Liver (tissue), 9 donors: ENCODE measurements around the gene RAB31. TPM values are rescaled to one million over a fixed set of nuclear protein-coding genes. Genes with fewer than 3 reads are reported as not detected.

Experiments used
- DNase-seq: peaks from one replicate; pipeline ENCODE4 v3.0.0-alpha.2; 2017; ENCODE audit warnings: low spot score
- H3K27ac ChIP-seq, 2 donors: one replicate each; pipeline ENCODE4 v1.7.0; 2013; ENCODE audit warnings: inconsistent platforms in 2 of 2, low read length in 2 of 2, control low read depth in 1 of 2, low read depth in 1 of 2, mild to moderate bottlenecking in 1 of 2
- H3K27me3 ChIP-seq, 4 donors: one replicate each; pipeline versions ENCODE4 v1.6.1 to v1.7.0; 2013; ENCODE audit warnings: low read length in 3 of 4, inconsistent platforms in 1 of 4, mild to moderate bottlenecking in 1 of 4, moderate library complexity in 1 of 4; ENCODE audit not compliant: control insufficient read depth in 4 of 4, insufficient read depth in 4 of 4
- H3K36me3 ChIP-seq, 4 donors: one replicate each; pipeline versions ENCODE4 v1.6.1 to v1.7.0; 2013; ENCODE audit warnings: low read length in 3 of 4, mild to moderate bottlenecking in 3 of 4, low read depth in 1 of 4, moderate library complexity in 1 of 4; ENCODE audit not compliant: control insufficient read depth in 4 of 4, insufficient read depth in 3 of 4
- H3K4me1 ChIP-seq, 4 donors: one replicate each; pipeline versions ENCODE4 v1.6.1 to v1.7.0; 2013; ENCODE audit warnings: low read length in 3 of 4, mild to moderate bottlenecking in 3 of 4, moderate library complexity in 1 of 4; ENCODE audit not compliant: control insufficient read depth in 4 of 4, insufficient read depth in 4 of 4
- H3K4me3 ChIP-seq, 3 donors: one replicate each; pipeline versions ENCODE4 v1.6.1 to v1.7.0; 2013; ENCODE audit warnings: low read length in 3 of 3, control low read depth in 1 of 3, low read depth in 1 of 3, mild to moderate bottlenecking in 1 of 3
- H3K9ac ChIP-seq, 2 donors: one replicate each; pipeline ENCODE4 v1.7.0; 2013; ENCODE audit warnings: low read length in 2 of 2, mild to moderate bottlenecking in 2 of 2, moderate library complexity in 2 of 2, control low read depth in 1 of 2, low read depth in 1 of 2
- H3K9me3 ChIP-seq, 4 donors: one replicate each; pipeline versions ENCODE4 v1.6.1 to v1.7.0; 2013; ENCODE audit warnings: low read length in 3 of 4; ENCODE audit not compliant: control insufficient read depth in 4 of 4
- ATF3 ChIP-seq: IDR thresholded peaks from 2 replicates; pipeline ENCODE4 v1.6.1; 2016; ENCODE audit warnings: antibody characterized with exemption
- CTCF ChIP-seq: fragments of 150-350 bp; IDR thresholded peaks from 2 replicates; pipeline ENCODE4 v1.5.1; 2017; ENCODE audit warnings: improper control_type of control experiment, low read depth, low read length; ENCODE audit not compliant: missing input control
- EGR1 ChIP-seq, 2 donors: IDR thresholded peaks; 2 replicates each; pipeline ENCODE4 v1.6.1; 2016 to 2018; ENCODE audit warnings: antibody characterized with exemption in 2 of 2, low read depth in 2 of 2
- FOXA1 ChIP-seq: IDR thresholded peaks from 2 replicates; pipeline ENCODE4 v1.6.1; 2016; ENCODE audit warnings: antibody characterized with exemption
- FOXA2 ChIP-seq: IDR thresholded peaks from 2 replicates; pipeline ENCODE4 v1.6.1; 2016; ENCODE audit warnings: antibody characterized with exemption
- GABPA ChIP-seq, 2 donors: IDR thresholded peaks in 1 of 2; conservative IDR thresholded peaks in 1 of 2; 2 replicates each; pipeline ENCODE4 v1.6.1; 2016; ENCODE audit warnings: antibody characterized with exemption in 2 of 2, mild to moderate bottlenecking in 1 of 2, moderate library complexity in 1 of 2
- HNF4A ChIP-seq, 2 donors: conservative IDR thresholded peaks; 2 replicates each; pipeline ENCODE4 v1.6.1; 2016; ENCODE audit warnings: antibody characterized with exemption in 2 of 2, mild to moderate bottlenecking in 2 of 2
- HNF4G ChIP-seq: IDR thresholded peaks from 2 replicates; pipeline ENCODE4 v1.6.1; 2016; ENCODE audit warnings: antibody characterized with exemption
- JUND ChIP-seq, 2 donors: IDR thresholded peaks; 2 replicates each; pipeline ENCODE4 v1.6.1; 2016; ENCODE audit warnings: antibody characterized with exemption in 2 of 2
- MAX ChIP-seq: IDR thresholded peaks from 2 replicates; pipeline ENCODE4 v1.6.1; 2016; ENCODE audit warnings: antibody characterized with exemption
- NR2F2 ChIP-seq: IDR thresholded peaks from 2 replicates; pipeline ENCODE4 v1.6.1; 2016; ENCODE audit warnings: antibody characterized with exemption
- RAD21 ChIP-seq, 2 donors: IDR thresholded peaks; 2 replicates each; pipeline ENCODE4 v1.6.1; 2016; ENCODE audit warnings: antibody characterized with exemption in 2 of 2, mild to moderate bottlenecking in 2 of 2
- REST ChIP-seq: IDR thresholded peaks from 2 replicates; pipeline ENCODE4 v1.6.1; 2016; ENCODE audit warnings: antibody characterized with exemption, mild to moderate bottlenecking
- RXRA ChIP-seq, 2 donors: IDR thresholded peaks; 2 replicates each; pipeline ENCODE4 v1.6.1; 2017 to 2018; ENCODE audit warnings: antibody characterized with exemption in 2 of 2, mild to moderate bottlenecking in 1 of 2
- SP1 ChIP-seq: IDR thresholded peaks from 2 replicates; pipeline ENCODE4 v1.6.1; 2018; ENCODE audit warnings: antibody characterized with exemption, mild to moderate bottlenecking
- TAF1 ChIP-seq: conservative IDR thresholded peaks from 2 replicates; pipeline ENCODE4 v1.6.1; 2016; ENCODE audit warnings: antibody characterized with exemption, mild to moderate bottlenecking
- YY1 ChIP-seq: IDR thresholded peaks from 2 replicates; pipeline ENCODE4 v1.6.1; 2016; ENCODE audit warnings: antibody characterized with exemption, mild to moderate bottlenecking
- ZBTB33 ChIP-seq: IDR thresholded peaks from 2 replicates; pipeline ENCODE4 v1.6.1; 2016; ENCODE audit warnings: antibody characterized with exemption
- WGBS: extraction: QIAGEN DNeasy Blood & Tissue Kit; methylation state at CpG from one replicate; pipeline ENCODE4 v1.1.7; 2013; 5-methylcytosine and 5-hydroxymethylcytosine counted together
- polyA plus RNA-seq, 2 donors: library from polyadenylated mRNA; stranded (reverse) in 1 of 2; unstranded in 1 of 2; fragments of 200-250 nt in 1 of 2; fragments of >200 nt in 1 of 2; fragmentation: Nextera tagmentation in 1 of 2; extraction: Ambion mirVana in 1 of 2; gene quantifications; one replicate each; pipeline versions ENCODE4 v1.2.1 to v1.2.3, GENCODE V29; 2013 to 2015
- total RNA-seq, 2 donors: library from RNA; depleted of rRNA; stranded (reverse); fragments of >200 nt; gene quantifications; one replicate each; pipeline ENCODE4 v1.2.3, GENCODE V29; 2014
- donor health status: healthy.
- donor health status: healthy.
- donor health status: healthy.
- donor health status: healthy.
- donor health status: healthy.

RAB31 gene
- total and polyA plus RNA-seq, 4 donors = 3.6 to 12.8 (median 9.7) TPM

- TF ChIP-seq CTCF = no peak
These were observed 22.7 kb downstream of the RAB31 start (continued) for GRCh38 chr18:9730786-9731185.

- WGBS = 88% methylated on average over 5 of the region's 5 CpGs
- TF ChIP-seq JUND (IDR thresholded peaks at IDR 0.05) (no peak), ZBTB33 (no peak), FOXA2 (no peak), GABPA (IDR thresholded peaks at IDR 0.05 in 1 of 2, conservative IDR thresholded peaks at IDR 0.05 in 1 of 2) (no peak), RAD21 (IDR thresholded peaks at IDR 0.05) (no peak), CTCF (no peak), SP1 (no peak), FOXA1 (no peak), HNF4G (no peak), RXRA (IDR thresholded peaks at IDR 0.05) (no peak), TAF1 (no peak), MAX (no peak), REST (no peak), EGR1 (IDR thresholded peaks at IDR 0.05; ENCODE audit: low read depth in 2 of 2) (no peak), NR2F2 (no peak), ATF3 (no peak), HNF4A (conservative IDR thresholded peaks at IDR 0.05) (no peak), YY1 (no peak)
- Histone ChIP-seq H3K36me3 (no peaks in the 10 kb centered on the region), H3K9ac (no peak overlapping the region), H3K4me1 (no peaks in the 10 kb centered on the region), H3K27ac (no peak overlapping the region), H3K27me3 (peaks cover 0 to 3% (median 0%) of the 10 kb centered on the region in 4 donors), H3K4me3 (no peak overlapping the region), H3K9me3 (no peaks in the 10 kb centered on the region)
- DNase-seq = no peak
These were observed 23.3 kb downstream of the RAB31 start for GRCh38 chr18:9731380-9731779.
